Lower leg skin (tissue), 4 donors: ENCODE measurements around the gene RAPGEF3. TPM values are rescaled to one million over a fixed set of nuclear protein-coding genes. Genes with fewer than 3 reads are reported as not detected.

Source experiments
- DNase-seq, 2 donors: peaks; one replicate each; pipeline ENCODE4 v3.0.0-alpha.2; 2019; ENCODE audit warnings: low spot score in 2 of 2
- H3K4me3 ChIP-seq: fragments of 200-600 bp; sonication (generic); 2 replicates; pipeline ENCODE4 v1.5.1; 2017; ENCODE audit warnings: mild to moderate bottlenecking, low read depth; ENCODE audit not compliant: poor library complexity, severe bottlenecking
- POLR2A ChIP-seq, 2 donors: fragments of 450-650 bp; IDR thresholded peaks; one replicate each; pipeline ENCODE4 v1.6.1; 2016 to 2017; ENCODE audit warnings: antibody characterized with exemption in 2 of 2, mild to moderate bottlenecking in 1 of 2, moderate library complexity in 1 of 2
- WGBS, 2 donors: methylation state at CpG; one replicate each; pipeline ENCODE4 v1.1.5; 2018; 5-methylcytosine and 5-hydroxymethylcytosine counted together
- intact Hi-C: fragments of 100-400 bp; cut with DNase I; formaldehyde crosslinking; loops from one replicate; pipeline ENCODE4 v1.15.0; 2023; ENCODE audit warnings: low total_unique reads
- total RNA-seq, 4 donors: library from RNA; depleted of rRNA; stranded (reverse); fragments of >200 nt; gene quantifications; one replicate each; pipeline ENCODE4 v1.1.0, GENCODE V29; 2016
- TF ChIP-seq, protein P1 (sequence below), 3 donors: fragments of 450-650 bp; IDR thresholded peaks; one replicate each; pipeline ENCODE4 v1.5.1; 2016; ENCODE audit warnings: antibody characterized with exemption in 3 of 3, mild to moderate bottlenecking in 3 of 3, moderate library complexity in 2 of 3

RAPGEF3 gene
- total RNA-seq, 4 donors from 2014 or later: 13.4 to 27.8 (median 18.9) TPM

DNA sequence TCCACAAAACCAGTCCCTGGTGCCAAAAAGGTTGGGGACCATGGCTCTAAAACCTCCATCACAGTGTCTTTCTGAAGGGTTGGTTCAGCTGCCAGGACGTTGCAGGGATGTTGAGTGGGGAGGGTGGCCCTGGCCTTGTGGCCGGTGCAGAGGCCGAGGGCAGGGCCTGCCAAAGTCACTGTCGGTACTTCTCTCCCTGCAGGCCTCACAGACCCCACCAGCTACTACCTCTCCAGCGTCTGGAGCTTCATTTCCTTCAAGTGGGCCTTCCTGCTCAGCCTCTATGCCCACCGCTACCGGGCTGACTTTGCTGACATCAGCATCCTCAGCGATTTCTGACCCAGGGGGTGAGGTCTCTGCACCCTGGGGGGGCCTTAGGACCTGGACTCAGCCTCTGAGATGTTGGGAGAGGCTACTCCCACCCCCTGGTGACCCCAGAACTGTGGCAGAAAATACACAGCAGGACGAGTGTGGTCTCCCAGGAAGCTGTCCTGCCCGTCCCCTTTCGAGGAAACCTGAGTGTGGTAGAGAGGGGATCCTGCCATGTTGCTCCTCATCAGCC is 21.3 kb upstream of the RAPGEF3 start:
- intact Hi-C loops: loop anchor here (5.0 kb wide), 2 partner anchors 57 to 63 kb away; no protein-coding TSS in a partner anchor
- no peak for DNase-seq
- 76 to 85% methylated on average over 11 of the region's 11 CpGs for WGBS, 2 donors
- TF ChIP-seq, protein P1, sequence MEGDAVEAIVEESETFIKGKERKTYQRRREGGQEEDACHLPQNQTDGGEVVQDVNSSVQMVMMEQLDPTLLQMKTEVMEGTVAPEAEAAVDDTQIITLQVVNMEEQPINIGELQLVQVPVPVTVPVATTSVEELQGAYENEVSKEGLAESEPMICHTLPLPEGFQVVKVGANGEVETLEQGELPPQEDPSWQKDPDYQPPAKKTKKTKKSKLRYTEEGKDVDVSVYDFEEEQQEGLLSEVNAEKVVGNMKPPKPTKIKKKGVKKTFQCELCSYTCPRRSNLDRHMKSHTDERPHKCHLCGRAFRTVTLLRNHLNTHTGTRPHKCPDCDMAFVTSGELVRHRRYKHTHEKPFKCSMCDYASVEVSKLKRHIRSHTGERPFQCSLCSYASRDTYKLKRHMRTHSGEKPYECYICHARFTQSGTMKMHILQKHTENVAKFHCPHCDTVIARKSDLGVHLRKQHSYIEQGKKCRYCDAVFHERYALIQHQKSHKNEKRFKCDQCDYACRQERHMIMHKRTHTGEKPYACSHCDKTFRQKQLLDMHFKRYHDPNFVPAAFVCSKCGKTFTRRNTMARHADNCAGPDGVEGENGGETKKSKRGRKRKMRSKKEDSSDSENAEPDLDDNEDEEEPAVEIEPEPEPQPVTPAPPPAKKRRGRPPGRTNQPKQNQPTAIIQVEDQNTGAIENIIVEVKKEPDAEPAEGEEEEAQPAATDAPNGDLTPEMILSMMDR (IDR thresholded peaks at IDR 0.05): no peak
- no peak for TF ChIP-seq POLR2A (IDR thresholded peaks at IDR 0.05)
- H3K4me3 ChIP-seq: no peak overlapping the region

GRCh38 chr12:47779301-47779942 is 20.7 kb upstream of the RAPGEF3 start:
- no peak overlapping the region for H3K4me3 ChIP-seq
- 29 to 31% methylated on average over 19 of the region's 19 CpGs for WGBS, 2 donors
- peak; percentile 90 to 98 for DNase-seq
- intact Hi-C loops: loop anchor here (5.0 kb wide), 1 partner anchor 62 kb away; no protein-coding TSS in a partner anchor
- TF ChIP-seq, protein P1 (IDR thresholded peaks at IDR 0.05): peak in 1 of 3 donors; percentile 87
- TF ChIP-seq POLR2A (IDR thresholded peaks at IDR 0.05): no peak

DNA sequence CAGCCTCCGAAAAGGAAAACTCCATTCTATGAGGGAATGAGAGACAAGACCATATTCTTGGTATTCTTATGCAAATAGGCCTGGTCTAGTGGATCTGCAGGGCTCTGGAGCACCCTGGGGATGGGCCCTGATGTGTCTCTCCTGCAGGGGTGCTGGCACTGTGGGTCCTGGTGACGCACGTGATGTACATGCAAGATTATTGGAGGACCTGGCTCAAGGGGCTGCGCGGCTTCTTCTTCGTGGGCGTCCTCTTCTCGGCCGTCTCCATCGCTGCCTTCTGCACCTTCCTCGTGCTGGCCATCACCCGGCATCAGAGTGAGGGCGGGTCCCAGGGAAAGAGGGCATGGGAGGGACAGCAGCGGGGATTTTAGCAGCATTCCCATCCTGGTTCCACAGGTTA is 20.2 kb upstream of the RAPGEF3 start:
- intact Hi-C loops: loop anchor here (5.0 kb wide), 1 partner anchor 62 kb away; no protein-coding TSS in a partner anchor
- TF ChIP-seq POLR2A (IDR thresholded peaks at IDR 0.05): no peak
- TF ChIP-seq, protein P1 (IDR thresholded peaks at IDR 0.05): no peak
- WGBS, 2 donors: 41 to 51% methylated on average over 14 of the region's 14 CpGs
- DNase-seq: peak in 1 of 2 donors; percentile 88
- H3K4me3 ChIP-seq: no peak overlapping the region

DNA sequence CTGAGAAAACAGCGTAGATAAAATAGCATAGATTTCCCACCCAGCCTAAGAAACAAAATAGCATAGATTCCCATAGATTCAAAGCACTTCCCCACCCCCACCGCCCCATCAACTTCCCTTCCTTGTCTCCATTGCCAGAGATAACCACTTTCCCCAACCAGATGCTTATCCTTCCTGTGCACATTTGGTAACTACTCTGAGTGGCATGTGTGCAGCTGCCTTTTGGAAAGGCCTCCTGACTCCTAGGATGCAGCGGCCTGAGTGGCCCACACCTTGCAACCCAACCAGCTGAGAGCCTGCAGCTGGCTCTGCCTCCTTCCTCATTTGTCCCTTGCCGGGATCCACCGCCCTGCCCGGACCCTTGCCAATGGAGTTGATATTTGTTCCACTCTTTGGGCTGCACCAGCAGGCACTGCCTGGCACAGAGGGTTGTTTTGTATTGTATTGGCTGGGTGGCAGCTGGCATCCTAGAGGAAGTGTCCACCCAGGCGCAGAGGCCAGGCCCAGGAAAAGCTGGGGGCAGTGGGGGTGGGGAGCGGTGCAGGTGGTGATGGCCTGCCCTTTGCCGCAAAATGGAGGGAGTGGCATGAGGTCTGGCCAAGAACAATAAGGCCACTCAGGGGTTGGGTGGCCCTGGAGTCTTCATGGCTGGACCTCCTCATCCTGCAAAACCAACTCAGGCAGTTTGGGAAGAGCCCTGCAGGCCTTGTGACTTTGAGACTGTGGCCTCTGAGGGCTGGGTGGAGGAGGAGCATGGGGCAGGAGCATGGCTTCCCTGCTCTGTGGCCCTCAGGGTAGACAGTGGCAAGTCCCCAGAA is 19.3 kb upstream of the RAPGEF3 start:
- peak in 1 of 2 donors; percentile 90 for DNase-seq
- 35 to 43% methylated on average over 9 of the region's 9 CpGs for WGBS, 2 donors
- TF ChIP-seq, protein P1 (IDR thresholded peaks at IDR 0.05): no peak
- no peak for TF ChIP-seq POLR2A (IDR thresholded peaks at IDR 0.05)
- intact Hi-C loops: loop anchor here (5.0 kb wide), 1 partner anchor 61 kb away; no protein-coding TSS in a partner anchor
- H3K4me3 ChIP-seq: no peak overlapping the region

DNA sequence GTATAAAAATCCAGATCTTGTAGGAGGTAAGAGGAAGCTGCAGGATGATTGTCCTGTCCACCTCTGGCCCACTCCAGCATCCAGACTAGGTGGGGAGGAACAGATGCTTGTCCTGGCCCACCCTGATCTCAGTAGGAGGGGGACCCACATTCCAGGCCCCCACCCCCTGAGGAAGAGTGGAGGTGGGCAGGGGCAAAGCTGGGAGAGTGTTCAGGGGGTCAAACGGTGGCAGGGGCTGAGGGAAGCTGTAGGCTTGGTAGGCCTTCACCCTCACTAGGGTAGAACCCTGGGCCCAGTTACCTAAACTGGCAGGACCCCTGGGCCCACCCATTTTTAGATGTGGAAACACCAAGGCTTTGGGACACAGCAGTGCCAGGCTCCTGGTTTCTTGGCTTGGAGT is 18.5 kb upstream of the RAPGEF3 start:
- intact Hi-C loops: loop anchor here (5.0 kb wide), 1 partner anchor 60 kb away; no protein-coding TSS in a partner anchor

More for the DNA sequence above, 18.5 kb upstream of the RAPGEF3 start:
- H3K4me3 ChIP-seq: no peak overlapping the region
- TF ChIP-seq, protein P1 (IDR thresholded peaks at IDR 0.05): no peak
- no peak for TF ChIP-seq POLR2A (IDR thresholded peaks at IDR 0.05)
- DNase-seq: no peak
- 57 to 67% methylated on average over 1 of the region's 1 CpG for WGBS, 2 donors
